Measurements from ENCODE around the gene NT5DC4. TPM values are rescaled to one million over a fixed set of nuclear protein-coding genes. Genes with fewer than 3 reads are reported as not detected.

The NT5DC4 gene
- not detected in 2 replicates for polyA plus RNA-seq (2011; rRNA removed)
- polyA plus RNA-seq (2012; cell fraction: cytosol; rRNA removed) = not detected in 2 replicates
- 0.01 TPM in 1 of 2 replicates, not detected in the other for polyA plus RNA-seq (2012; cell fraction: nucleus; rRNA removed)
- not detected in 3 replicates for polyA plus RNA-seq (2017; fragmentation: RNase III; extraction: RNeasy Plus Mini Kit Qiagen cat#74134 plus additional on column Dnase treatment)
- polyA minus RNA-seq (2011; rRNA and poly(A)+ RNA removed) = not detected in 2 replicates

DNA sequence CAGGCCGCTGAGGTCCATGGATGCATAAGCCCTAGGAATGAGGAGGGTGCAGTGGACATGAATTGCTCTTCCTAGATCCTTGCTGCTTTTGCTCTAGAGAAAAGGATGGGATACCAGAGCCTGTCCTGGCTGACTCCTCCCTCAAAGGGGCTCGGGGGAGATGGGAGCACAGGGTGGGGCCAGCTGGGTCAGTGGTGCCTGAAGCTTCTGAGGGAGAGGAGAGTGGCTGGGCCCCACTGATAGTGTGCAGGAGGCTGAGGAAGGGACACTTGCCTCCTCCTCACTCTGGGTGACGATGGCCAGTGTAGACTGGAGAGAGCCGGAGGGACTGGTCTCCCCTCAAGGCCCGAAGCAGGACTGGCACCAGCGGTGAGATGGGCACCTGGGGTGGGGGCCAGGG lies at the start of gene NT5DC4:
Gene NT5DC4 (plus strand): TSS at position 236 of the 400 bp plus-strand sequence. CDS start 60 bp downstream, at position 296.
- Histone ChIP-seq H3K4me3 (no peak within 1 kb of the TSS), H3K4me1 (peaks cover 12% of the 10 kb centered on the region), H3K27ac (0 out of 6 replicates have a peak within 1 kb of the TSS, but pooled peaks of 1 of the 2 experiments have one; percentile 10), H3K4me2 (no peak within 1 kb of the TSS), H3K9me3 (no peaks in the 10 kb centered on the region)
- DNase-seq (ENCODE audit: low read depth in 1 of 2, low spot score in 1 of 2) (no peak), ATAC-seq (no peak), FAIRE-seq (no peak)
- ChIA-PET POLR2A (no interaction called here), CTCF (interaction anchor here (0.7 to 13.7 kb wide), 3 partner anchors 91 to 126 kb away, joined by 3 to 343 read pairs (median 230); no protein-coding TSS in a partner anchor)
- no peak for TF ChIP-seq ESRRA (IDR thresholded peaks at IDR 0.05; ENCODE audit: borderline replicate concordance, low read length)
- TF ChIP-seq CTCF (IDR thresholded peaks at IDR 0.05) = no peak
- TF ChIP-seq, protein P1, sequence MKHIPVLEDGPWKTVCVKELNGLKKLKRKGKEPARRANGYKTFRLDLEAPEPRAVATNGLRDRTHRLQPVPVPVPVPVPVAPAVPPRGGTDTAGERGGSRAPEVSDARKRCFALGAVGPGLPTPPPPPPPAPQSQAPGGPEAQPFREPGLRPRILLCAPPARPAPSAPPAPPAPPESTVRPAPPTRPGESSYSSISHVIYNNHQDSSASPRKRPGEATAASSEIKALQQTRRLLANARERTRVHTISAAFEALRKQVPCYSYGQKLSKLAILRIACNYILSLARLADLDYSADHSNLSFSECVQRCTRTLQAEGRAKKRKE (CRISPR knock-in tag; IDR thresholded peaks at IDR 0.05; ENCODE audit: low read depth) = no peak
- TF ChIP-seq TFCP2L1 (CRISPR knock-in tag; IDR thresholded peaks at IDR 0.05) = no peak
- TF ChIP-seq HEYL (CRISPR knock-in tag; IDR thresholded peaks at IDR 0.05) = no peak
- no peak for TF ChIP-seq FOSB (CRISPR knock-in tag; IDR thresholded peaks at IDR 0.05)
- TF ChIP-seq EP300 (IDR thresholded peaks at IDR 0.05) = no peak
- TF ChIP-seq HMGXB4 (CRISPR knock-in tag; IDR thresholded peaks at IDR 0.05; ENCODE audit: borderline replicate concordance) = no peak
- TF ChIP-seq RCOR1 (IDR thresholded peaks at IDR 0.05; ENCODE audit: low read depth, low read length) = no peak
- TF ChIP-seq SREBF2 (IDR thresholded peaks at IDR 0.05) = no peak
- no peak for TF ChIP-seq ZNF302 (CRISPR knock-in tag; IDR thresholded peaks at IDR 0.05)
- no peak for TF ChIP-seq HOXB13 (CRISPR knock-in tag; IDR thresholded peaks at IDR 0.05; ENCODE audit: low read depth)
- no peak for TF ChIP-seq HOXB5 (CRISPR knock-in tag; IDR thresholded peaks at IDR 0.05)
- no peak for TF ChIP-seq RARB (CRISPR knock-in tag; IDR thresholded peaks at IDR 0.05)
- TF ChIP-seq MAFK (IDR thresholded peaks at IDR 0.05; ENCODE audit: partially characterized antibody) = no peak
- WGBS (ENCODE audit: missing lambda C conversion rate) = 67% methylated on average over 6 of the region's 6 CpGs

DNA sequence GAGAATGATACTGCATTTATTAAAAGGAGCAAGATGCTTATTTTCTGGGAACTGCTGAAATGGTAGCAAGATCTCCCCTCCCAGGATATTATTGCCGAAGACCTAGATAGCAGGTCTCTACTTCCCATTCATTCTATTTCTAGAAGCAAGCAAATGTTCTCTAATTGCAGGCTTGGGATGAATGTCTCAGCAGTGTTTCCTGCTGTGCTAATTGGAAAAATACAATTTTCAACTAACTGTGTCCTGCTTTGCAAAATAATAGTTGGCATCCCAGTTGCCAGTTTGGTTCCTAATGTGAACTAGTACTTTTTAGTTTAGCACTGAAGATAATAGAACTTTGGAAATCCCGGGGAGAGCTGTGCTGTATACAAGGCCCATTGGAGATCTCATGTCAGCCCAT lies 49.0 kb upstream of the NT5DC4 start:
- Histone ChIP-seq H3K9me3 (no peaks in the 10 kb centered on the region), H3K27ac (no peak overlapping the region), H3K4me2 (no peak overlapping the region), H3K4me1 (no peaks in the 10 kb centered on the region), H3K4me3 (no peak overlapping the region)
- WGBS (ENCODE audit: missing lambda C conversion rate) = 94% methylated on average over 2 of the region's 2 CpGs
- DNase-seq (ENCODE audit: low read depth in 1 of 2, low spot score in 1 of 2) (no peak), ATAC-seq (no peak), FAIRE-seq (no peak)
- TF ChIP-seq NR3C1 (IDR thresholded peaks at IDR 0.05) (no peak), HES2 (IDR thresholded peaks at IDR 0.05) (no peak), BHLHE40 (IDR thresholded peaks at IDR 0.05; ENCODE audit: low read depth, low read length) (no peak)
- POLR2A ChIA-PET = no interaction called here
- CTCF ChIA-PET = interaction anchor here (1.2 to 1.8 kb wide), 6 partner anchors 12 to 287 kb away, joined by 3 to 9 read pairs (median 4); no protein-coding TSS in a partner anchor

DNA sequence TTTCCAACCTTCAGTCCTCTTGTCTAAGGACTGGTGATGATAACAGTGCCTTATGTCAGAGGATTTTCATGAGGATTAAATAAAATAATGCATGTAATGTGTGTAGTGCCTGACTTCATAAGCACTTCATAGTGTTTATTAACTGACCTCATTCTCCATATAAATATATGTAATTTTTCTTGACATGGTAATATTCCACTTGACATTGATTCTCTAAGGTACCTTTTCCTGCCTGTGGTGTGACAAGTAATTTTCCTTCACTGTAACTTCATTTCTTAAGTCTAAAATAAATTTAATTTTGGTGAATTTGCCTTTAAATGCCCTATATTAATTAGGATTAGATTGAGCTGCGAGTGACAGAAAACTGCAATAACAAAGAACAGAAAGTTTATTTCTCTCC lies 47.8 kb upstream of the NT5DC4 start:
- ATAC-seq (no peak), DNase-seq (ENCODE audit: low read depth in 1 of 2, low spot score in 1 of 2) (no peak), FAIRE-seq (no peak)
- no peak overlapping the region for H3K27ac ChIP-seq
- CTCF ChIA-PET = interaction anchor here (1.2 to 1.8 kb wide), 3 partner anchors 13 to 73 kb away, joined by 3 to 9 read pairs (median 3); no protein-coding TSS in a partner anchor
- no peak overlapping the region for H3K4me3 ChIP-seq
- no peaks in the 10 kb centered on the region for H3K9me3 ChIP-seq
- no peak overlapping the region for H3K4me2 ChIP-seq
- TF ChIP-seq RAD21 (conservative IDR thresholded peaks at IDR 0.05 in 1 of 2, IDR thresholded peaks at IDR 0.05 in 1 of 2) (no peak), PBX3 (IDR thresholded peaks at IDR 0.05) (no peak), TFCP2L1 (CRISPR knock-in tag; IDR thresholded peaks at IDR 0.05) (no peak), RCOR1 (IDR thresholded peaks at IDR 0.05; ENCODE audit: low read depth, low read length) (no peak), TP53 (CRISPR knock-in tag; IDR thresholded peaks at IDR 0.05) (no peak), E2F6 (IDR thresholded peaks at IDR 0.05; ENCODE audit: borderline replicate concordance, low read depth) (no peak), EHF (CRISPR knock-in tag; IDR thresholded peaks at IDR 0.05) (no peak), NFE2L2 (conservative IDR thresholded peaks at IDR 0.05; ENCODE audit: low read length) (no peak), HOXB5 (CRISPR knock-in tag; IDR thresholded peaks at IDR 0.05) (no peak), FOXS1 (CRISPR knock-in tag; IDR thresholded peaks at IDR 0.05) (no peak)
- TF ChIP-seq, protein P1 (CRISPR knock-in tag; IDR thresholded peaks at IDR 0.05; ENCODE audit: low read depth) = no peak
- H3K4me1 ChIP-seq = no peaks in the 10 kb centered on the region
- WGBS (ENCODE audit: missing lambda C conversion rate) = 91% methylated on average over 1 of the region's 1 CpG
- POLR2A ChIA-PET = no interaction called here
